ENCODE measurements around the gene KAT7.

Gene KAT7

DNA sequence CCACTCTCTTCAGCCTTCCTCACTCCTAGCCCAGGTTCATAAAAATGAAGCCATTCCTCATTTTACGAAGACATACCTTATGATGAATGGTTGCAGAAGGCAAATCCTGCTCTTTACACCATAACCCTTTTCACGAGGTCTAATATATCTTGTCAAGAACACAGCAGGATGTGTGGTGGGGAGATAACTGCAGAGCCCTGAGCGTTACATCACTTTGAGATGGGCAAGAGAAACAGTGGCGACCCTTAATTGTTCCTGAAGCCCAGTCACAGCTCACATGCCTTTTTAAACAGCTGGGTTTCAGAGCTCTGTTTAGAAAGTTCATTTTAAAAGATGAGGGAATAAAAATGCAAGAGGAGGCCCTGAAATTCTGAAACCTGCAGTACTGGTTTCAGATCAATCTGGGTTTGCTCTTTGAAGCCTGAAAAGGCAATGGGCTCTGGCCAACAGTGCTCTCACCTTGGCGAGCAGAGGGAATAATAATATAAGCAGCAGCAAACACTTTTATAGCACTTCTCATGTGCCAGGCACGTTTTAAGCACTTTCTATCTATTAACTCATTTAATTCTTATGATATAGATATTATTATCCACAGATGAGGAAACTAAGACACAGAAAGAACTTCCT is 27.4 kb upstream of the KAT7 start:
- DNase-seq (ENCODE audit: low read depth): no peak

DNA sequence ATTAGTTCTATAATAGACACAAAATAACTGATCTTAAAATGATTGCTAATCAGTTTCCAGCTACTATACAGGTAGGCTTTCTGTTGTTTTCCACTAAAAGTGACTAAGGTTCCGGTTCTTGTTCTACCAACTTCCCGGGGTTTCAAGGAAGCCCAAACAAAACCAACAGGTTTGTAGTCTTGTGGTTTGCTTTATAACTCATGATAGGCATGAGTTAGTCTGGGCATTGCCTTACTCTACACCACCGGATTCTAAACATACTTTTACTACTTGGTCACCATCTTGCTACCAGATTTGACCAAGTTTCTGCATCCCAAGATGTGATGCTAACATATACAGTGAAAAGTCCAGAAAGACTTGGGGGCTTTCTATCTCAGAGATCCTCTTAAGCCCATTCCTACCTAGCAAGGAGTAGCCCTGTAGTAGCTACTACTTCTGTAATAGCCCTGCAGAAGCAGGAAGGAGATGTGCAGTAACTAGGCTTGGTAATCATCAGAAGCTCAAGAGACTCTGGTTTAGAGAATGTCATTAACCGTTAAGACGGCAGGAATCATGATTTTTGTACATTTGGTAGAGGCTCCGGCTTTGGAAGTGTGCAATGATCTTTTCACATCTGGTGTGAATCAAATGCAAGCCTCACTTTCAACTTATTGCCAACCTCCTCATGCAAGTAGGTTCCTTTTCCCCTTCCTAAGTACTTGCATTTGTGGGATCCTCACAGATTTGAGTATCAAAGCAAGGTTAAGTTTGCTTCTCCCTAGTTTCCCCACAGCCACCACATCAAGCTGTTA is 26.1 kb upstream of the KAT7 start:
- DNase-seq (ENCODE audit: low read depth): no peak

DNA sequence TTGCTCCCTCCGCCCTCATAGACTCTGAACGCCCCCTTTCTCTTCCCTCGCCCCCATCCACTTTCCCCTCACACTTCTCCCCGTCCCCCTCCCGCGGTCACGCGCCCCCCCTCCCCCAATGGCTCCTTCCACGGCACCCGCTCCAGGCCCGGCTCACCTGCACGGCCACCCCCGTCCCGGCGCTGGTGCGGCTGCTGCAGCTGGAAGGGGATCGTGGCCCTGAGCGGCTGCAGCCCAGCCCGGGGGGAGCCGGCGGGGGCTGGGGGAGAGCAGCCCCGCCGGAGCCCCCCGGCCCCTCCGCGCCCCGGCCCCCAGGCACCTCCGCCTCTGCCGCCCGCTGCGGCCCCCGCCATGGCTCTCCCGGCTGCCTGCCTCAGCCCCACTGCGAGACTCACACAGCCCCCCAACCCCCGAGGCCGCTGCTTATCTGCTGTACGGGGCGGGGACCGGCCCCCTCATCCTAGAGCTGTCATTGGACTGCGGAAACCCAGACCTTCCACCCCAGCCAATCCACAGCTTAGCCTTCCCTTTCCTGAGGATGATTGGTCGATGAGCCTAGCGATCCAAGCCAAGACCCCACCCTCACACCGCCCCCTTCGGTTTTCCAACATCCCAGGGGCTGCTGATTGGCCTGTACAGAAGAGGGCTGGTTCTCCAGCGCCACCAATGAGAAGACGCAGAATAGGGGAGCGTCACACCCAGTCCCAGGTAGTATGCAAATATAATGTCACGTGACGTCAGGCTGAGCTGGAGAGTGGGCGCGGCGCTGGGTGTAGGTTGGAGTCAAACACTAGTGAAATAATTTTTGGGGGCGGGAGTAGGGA is 24.5 kb upstream of the KAT7 start, which contains the start of gene FAM117A:
FAM117A (minus strand) TSS at position 397 of the 824 bp plus-strand sequence; CDS start at position 353, 44 bp downstream.
- DNase-seq (ENCODE audit: low read depth): peak; percentile 97

DNA sequence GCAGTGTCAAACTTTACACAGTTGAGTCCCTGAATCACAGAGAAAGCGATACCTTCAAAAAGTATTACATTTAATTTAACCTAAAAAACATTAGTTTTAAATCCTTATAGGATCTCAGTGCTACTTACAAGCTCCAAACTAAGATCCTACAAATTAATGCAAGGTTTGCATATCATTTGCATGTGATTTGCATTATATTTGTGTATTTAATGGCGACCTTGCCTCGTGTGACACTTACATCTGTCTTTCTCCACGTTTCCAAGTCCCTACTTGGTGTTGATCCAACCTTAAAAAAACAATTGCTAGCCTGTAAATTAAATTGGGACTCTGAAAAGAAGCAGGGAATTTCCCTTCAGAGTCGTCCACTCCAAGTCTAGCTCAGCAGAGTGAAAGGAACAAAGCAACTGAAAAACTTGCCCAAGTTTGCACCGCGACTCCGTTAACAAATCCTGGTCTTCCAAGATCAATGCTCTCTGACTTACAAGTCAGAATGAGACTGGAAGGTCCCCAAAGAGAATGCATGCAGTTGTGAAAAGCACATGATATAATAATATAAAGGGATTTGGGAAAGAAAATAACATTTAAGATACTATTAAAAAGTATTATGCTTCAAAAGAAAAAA is 23.8 kb upstream of the KAT7 start:
- DNase-seq (ENCODE audit: low read depth): no peak

DNA sequence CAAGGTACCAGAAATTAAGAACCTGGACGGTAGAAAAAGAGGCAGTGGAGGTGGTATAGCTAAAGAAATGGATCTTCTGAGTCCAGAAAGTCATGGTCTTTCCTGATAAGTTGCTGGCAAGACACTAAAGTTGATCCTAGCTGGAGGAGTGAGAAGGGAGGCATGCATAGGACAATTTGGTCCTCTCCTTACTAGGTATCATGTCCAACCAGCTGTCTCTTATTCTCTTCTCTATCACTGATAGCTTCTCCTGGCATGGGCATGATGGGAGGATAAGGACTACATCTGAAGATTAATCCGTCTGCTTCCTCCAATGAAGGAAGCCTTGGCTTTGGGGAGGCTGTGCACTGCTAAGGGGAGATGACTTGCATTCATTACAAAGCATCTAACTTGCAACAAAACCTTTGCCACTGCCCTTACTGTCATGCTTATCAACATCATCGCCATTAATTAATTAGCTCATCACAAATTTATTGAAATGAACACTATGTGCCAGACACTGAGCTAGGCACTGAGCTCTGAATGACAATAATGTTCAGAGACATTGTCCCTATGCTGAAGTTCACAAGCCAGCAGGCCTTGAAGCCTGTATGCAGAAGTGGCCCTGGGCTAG is 21.5 kb upstream of the KAT7 start:
- no peak for DNase-seq (ENCODE audit: low read depth)

DNA sequence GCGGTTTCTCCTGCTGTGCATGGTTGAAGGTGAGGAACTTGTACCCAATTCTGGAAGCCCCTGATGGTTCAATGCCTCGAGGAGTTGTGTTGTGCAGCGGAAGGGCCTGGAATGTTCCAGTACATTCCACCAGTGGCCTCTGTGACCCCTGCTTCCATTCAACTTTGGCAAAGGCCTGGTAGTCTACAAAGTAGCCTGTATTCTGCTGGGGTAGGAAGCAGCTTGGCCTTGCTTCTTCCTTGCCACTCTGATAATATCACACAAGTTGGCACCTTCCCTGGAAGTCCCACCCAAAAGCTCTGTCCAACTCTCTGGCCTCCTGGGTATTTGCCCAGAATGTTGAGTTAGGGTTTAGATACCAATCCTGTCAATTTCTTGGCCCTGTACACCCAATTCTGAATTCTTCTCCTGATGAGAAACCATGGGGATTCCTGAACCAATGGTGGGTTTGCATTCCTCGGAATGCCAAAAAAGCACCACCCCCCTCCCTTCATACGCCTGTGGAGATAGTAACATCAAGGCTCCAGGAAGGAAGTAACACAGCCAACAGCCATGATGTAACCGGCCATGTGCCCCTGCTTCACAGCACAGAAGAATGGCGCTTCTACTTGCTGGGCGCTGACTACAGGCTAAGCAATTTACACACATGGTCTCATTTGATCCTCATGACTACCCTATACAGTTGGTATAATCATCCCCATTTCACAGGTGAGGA is 12.8 kb upstream of the KAT7 start:
- no peak for DNase-seq (ENCODE audit: low read depth)

DNA sequence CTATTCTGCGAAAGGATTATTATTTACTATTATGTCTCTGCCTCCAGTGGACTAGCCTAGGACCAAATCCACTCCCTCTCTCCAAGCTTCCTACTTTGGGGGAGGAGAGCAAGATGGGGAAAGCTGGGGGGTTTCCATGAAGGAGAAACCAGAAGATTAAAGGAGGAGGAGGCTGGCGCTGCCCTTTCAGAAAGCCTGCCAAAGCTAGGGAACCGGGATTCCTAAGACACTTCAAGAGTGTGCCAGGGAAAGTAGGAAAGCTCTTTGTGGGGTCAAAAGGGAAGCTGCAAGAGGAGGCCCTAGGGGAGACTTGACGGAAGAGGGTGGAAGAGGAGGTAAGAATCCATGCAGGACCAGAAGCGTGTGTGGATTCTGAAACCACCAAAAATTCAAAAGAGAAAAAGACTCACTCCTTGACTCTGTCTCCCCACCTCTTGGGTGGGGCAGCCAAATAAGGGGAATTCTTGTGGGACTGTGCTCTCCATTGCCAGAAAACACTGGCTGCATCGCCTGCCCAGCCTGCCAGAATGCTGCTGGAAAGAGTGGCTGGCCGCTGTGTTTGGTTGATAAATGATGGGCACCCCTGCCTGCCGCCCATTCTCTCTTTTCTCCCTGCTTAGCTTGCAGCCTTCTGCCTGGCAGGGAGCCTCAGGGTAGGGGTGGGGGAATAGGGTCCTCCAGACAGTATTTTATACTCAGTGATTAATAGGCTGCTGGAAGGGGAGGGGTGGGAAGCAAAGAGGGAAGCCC is 11.8 kb upstream of the KAT7 start:
- no peak for DNase-seq (ENCODE audit: low read depth)

DNA sequence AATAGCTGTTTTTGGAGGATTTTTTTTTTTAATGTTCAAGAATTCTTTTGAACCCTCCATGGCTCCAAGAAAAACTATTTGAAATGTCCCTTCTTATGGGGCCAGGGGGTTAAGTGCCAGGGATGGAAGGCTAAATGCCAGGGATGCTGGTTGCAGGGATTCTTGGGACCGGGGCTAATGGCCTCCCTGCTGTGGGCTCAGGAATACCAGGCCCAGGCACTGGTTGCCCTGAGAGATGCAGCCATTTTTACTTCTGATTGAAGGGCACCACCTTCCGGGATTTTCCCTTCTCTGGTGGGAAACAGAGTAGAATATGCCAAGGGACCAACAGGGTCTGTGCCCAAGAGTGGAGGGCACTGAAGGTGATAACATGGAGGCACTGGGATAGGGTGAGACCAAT is 10.9 kb upstream of the KAT7 start:
- DNase-seq (ENCODE audit: low read depth): no peak

DNA sequence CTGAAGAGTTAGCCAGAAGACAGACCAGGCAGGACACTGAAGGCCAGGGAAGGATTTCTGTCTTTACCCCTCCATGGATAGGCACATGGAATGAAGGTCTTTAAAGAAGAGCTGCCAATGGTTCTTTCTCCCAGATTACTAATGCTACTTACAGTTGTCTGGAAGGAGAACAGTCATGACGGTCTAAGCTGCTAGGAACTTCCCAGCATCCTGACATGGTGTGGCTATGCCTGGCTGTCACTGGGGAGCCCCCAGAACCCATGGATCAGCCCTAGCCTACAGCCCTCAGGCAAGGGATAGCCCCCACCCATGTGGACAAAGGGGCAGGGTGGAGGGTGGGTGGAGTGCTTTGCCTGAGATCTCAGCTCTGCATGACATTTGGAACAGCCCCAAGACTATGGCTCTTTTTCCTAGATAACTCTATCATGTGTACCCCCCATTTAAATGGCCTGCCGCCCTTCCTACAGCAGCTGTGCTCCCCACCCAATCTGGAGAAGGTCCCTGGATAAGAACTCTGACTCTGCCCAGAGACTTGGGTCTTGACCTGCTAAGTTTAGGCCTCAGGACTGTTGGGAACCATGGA is 9.2 kb upstream of the KAT7 start:
- no peak for DNase-seq (ENCODE audit: low read depth)

DNA sequence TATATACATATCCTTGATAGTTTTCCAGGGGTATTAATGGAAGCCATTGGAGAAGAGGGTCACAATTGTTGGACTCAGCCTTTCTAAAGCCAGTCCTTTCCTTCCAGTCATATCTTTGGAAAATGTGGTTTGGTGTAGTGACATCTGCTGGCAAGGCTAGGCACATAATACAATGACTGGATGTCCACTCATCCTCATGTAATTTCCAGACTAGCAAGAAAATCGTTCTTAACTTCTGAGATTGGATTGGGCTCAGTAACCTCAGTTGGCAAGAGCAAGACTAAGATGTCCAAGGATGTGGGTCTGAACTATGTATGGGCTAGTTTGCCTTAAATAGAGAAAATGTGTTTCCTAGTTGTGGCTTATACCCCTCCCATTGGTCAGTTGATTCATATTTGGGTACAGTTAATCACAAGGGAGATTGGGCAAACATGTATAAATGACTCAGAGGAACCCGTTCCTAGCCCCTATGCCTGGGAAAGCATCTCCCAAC is 8.7 kb upstream of the KAT7 start:
- no peak for DNase-seq (ENCODE audit: low read depth)

DNA sequence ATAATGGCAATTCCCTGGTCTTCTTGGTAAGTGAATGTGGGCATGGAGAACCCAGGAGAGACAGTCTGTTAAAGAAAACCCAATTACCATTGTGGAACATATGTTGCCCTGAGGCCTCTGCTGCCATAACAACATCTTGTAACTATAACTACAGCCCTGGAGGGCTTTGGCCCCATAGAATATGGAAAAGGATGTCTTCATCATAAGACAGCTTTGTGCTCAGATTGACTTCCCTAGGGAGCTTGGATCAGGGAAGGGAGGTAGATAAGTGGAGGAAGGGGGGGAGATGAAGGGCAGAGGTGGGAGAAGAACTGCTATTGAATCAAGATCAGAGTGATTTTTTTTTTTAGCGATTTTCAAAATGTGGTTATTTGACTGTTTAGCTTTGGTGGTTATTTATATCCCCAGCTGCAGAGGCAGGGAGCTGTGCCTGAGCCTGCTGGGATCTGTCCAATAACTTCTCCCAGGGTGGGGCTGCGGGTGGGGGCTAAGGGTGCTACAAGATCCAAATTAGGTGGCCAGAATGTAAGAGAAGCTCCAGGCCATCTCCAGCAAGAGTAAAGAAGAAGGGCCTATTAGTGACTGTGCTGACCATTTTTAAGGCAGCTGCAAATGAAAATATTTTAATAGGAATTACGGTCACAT is 5.3 kb upstream of the KAT7 start:
- no peak for DNase-seq (ENCODE audit: low read depth)

DNA sequence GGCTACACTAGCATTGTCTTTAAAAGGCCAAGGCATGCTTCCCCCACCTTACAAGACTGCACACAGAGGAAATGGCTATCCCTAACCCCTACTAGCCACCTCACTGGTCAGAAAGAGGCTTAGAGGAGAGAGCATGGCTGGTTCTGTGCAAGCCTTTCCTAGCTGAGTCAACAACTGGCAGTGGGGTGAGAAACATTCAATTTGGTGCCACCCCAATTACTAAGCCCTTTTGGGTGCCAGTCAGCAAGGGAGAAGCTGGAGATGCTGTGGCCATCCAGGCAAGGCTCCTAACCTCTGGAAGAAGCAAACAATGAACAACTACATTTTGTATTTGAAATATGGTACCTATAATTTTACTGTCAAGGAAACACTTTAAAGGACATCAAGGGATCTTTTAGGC is 4.7 kb upstream of the KAT7 start:
- DNase-seq (ENCODE audit: low read depth): no peak

DNA sequence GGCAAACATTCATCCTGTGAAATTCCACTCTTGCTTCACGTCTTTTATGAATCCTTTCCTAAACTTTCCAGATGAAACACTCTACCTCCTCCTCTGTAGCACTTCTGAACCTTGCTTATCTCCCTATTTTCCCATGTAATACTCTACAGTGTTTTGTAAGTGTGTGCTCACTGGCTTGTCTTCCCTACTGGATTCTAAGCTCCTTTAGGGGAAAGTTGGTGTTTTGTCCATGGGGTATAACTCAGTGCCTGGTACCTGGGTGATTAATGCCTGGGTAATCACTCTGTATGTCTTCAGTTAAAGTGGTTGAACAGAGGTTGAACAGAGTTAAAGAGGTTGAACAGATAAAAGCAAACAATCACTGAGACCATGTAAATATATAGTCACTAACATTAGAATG is 3.8 kb upstream of the KAT7 start:
- no peak for DNase-seq (ENCODE audit: low read depth)

DNA sequence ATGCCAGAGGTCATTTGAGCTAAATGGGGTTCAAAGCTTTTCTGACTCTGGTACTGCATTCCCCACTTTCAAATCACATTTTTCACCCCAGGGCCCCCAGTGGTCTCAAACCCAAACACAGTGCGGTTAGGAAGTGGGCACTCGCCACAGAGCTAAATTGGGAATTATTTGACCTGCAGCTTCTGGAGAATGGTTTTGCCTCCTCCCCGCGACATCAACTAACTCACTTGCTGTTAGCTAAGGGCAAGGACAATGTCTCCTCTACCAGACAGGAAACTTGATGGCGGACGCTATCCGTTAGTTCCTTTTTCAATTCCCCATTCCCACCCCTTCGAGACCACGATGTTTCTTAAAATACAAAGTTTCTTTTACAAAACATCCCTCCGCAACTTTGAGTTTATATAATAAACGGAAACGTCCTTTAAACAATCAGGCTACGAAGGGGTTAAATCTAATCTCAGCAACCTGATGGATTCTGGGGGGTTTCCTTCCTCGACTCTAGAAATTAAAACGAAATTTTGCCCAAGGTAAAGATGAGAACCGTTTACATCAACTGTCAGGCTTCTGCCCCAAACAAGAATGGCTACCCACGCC is 500 bp upstream of the KAT7 start:
- peak; percentile 2 for DNase-seq (ENCODE audit: low read depth)

DNA sequence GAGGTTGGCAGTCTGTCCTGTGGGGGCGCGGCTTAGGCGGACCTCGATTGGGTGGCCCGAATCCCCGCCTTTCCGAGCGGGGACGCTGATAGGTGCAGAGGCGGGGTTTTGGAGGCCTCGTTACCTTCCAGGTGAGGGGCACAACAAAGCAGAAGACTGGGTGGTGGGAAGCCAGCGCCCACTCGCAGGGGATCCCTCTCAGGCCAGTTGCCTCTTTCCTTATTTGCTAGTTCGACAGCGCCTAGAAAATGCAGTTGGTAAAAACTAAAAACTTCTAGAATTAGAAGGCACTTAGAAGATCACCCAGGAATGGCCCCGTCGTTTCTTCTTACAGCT is 730 bp downstream of the KAT7 start:
- no peak for DNase-seq (ENCODE audit: low read depth)

DNA sequence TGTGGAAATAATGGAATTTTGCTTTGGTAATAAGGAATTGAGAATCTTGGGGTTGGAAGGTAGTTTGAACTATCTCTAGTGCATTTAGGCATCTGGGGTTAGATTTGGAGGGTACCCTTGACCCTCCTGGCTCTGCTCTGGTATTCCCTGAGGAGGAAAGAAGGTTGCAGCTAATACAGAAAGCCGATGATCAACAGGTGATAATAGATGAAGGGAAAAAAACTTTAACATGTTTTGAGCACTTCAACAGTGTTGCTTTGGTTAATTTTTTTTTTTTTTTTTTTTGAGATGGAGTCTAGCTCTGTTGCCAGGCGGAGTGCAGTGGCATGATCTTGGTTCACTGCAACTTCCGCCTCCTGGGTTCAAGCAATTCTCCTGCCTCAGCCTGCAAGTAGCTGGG is 4.8 kb downstream of the KAT7 start:
- no peak for DNase-seq (ENCODE audit: low read depth)

DNA sequence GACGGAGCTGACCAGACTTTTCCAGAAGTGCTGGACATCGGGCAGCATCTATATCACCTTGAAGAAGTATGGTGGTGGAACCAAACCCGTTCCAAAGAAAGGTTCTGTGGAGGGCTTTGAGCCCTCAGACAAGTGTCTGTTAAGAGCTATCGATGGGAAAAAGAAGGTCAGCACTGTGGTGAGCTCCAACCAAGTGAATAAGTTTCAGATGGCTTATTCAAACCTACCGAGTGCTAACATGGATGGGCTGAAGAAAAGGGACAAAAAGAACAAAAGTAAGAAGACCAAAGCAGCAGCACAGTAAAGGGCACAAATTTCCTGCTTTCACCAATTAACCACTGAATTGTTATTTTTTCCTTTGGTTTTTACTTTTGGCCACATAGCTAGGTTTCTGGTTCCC is 6.9 kb downstream of the KAT7 start:
- no peak for DNase-seq (ENCODE audit: low read depth)

DNA sequence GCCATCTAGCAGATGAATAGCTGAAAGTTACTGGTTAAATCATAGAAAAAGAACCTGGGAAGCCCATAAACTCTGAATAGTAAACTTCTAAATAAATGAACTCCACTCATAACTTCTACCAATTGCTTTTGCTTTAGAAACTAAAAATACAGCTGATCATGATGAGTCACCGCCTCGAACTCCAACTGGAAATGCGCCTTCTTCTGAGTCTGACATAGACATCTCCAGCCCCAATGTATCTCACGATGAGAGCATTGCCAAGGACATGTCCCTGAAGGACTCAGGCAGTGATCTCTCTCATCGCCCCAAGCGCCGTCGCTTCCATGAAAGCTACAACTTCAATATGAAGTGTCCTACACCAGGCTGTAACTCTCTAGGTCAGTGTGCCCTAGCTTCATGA is 9.7 kb downstream of the KAT7 start:
- DNase-seq (ENCODE audit: low read depth): no peak

DNA sequence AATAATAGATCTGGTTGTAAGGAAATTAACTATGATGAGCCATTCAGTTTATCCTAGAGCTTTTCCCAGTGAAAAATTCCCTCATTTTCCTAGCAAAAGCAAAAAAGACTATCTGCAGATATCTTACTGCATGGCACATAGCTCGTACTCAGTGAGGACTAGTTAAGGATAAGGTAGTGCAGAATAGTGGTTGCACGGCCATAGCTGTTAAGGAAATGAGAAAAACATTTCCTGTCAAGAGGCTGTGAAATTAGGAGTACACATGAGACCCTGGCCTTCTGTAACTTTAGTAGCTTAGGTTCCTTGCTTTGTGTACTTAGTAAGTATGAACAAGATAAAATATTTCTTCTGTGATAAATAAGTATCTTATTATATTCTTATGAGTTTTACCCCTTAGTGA is 10.3 kb downstream of the KAT7 start:
- DNase-seq (ENCODE audit: low read depth): no peak

All from T-helper 22 cell (primary cell).